Measurements from ENCODE around the gene USP32. TPM values are rescaled to one million over a fixed set of nuclear protein-coding genes. Genes with fewer than 3 reads are reported as not detected.
"Not testable (repeated sequence)": the region's sequence is repeated elsewhere in the genome, so short reads cannot be mapped to it uniquely, and the experiment has no call there.

USP32 gene
- total RNA-seq, 1 donor from 2014 or later, result 39.1 TPM

DNA sequence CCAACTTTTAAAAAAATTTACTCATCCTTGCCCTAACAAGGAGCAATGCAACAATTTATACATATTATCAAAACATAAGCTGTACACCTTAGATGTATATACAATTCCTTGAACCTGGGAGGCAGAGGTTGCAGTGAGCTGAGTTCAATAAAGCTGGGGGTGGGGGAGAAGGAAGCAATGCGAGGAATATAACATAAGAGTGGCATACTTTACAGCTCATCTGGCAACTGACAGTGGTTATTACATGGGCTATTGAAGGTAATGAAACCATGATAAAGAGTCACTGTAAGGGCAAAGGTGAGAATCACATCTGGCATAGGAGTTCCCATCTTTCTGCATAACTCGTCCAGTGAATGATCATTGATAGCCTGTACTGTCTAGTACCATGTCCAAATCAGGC lies 198.5 kb downstream of the USP32 start:
- no peak for DNase-seq (ENCODE audit: extremely low spot score, unreplicated experiment)
- no peaks in the 10 kb centered on the region for H3K9me3 Mint-ChIP-seq
- no peak overlapping the region for H3K27ac Mint-ChIP-seq
- TF ChIP-seq, protein P1, sequence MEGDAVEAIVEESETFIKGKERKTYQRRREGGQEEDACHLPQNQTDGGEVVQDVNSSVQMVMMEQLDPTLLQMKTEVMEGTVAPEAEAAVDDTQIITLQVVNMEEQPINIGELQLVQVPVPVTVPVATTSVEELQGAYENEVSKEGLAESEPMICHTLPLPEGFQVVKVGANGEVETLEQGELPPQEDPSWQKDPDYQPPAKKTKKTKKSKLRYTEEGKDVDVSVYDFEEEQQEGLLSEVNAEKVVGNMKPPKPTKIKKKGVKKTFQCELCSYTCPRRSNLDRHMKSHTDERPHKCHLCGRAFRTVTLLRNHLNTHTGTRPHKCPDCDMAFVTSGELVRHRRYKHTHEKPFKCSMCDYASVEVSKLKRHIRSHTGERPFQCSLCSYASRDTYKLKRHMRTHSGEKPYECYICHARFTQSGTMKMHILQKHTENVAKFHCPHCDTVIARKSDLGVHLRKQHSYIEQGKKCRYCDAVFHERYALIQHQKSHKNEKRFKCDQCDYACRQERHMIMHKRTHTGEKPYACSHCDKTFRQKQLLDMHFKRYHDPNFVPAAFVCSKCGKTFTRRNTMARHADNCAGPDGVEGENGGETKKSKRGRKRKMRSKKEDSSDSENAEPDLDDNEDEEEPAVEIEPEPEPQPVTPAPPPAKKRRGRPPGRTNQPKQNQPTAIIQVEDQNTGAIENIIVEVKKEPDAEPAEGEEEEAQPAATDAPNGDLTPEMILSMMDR (conservative IDR thresholded peaks at IDR 0.05), result no peak
- H3K27me3 Mint-ChIP-seq, result no peaks in the 10 kb centered on the region
- H3K4me3 Mint-ChIP-seq, result no peak overlapping the region
- H3K36me3 Mint-ChIP-seq, result peaks cover 36% of the 10 kb centered on the region
- H3K4me1 Mint-ChIP-seq (ENCODE audit: unreplicated experiment), result no peaks in the 10 kb centered on the region

DNA sequence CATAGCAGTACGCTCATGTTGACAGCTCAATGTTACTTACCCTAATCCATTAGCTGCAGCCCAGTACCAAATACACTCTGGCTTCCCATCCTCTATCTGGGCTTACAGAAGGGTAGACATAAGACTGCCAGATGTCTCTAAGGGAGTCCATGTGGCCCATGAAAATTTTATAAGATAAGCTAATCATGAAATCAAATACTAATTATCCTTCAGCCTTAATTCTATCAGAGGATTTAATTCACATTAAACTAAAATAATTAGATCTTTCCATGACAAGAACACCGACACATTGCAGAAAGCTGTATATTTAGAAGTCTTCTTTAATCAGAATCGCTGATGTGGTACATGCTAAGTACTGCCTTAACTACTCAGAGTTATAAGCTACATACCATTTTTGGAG lies 198.9 kb downstream of the USP32 start:
- DNase-seq (ENCODE audit: extremely low spot score, unreplicated experiment); H3K27me3 Mint-ChIP-seq; H3K4me1 Mint-ChIP-seq (ENCODE audit: unreplicated experiment); H3K9me3 Mint-ChIP-seq; H3K27ac Mint-ChIP-seq; H3K4me3 Mint-ChIP-seq: not testable (repeated sequence)
- peaks cover 33% of the 10 kb centered on the region for H3K36me3 Mint-ChIP-seq

DNA sequence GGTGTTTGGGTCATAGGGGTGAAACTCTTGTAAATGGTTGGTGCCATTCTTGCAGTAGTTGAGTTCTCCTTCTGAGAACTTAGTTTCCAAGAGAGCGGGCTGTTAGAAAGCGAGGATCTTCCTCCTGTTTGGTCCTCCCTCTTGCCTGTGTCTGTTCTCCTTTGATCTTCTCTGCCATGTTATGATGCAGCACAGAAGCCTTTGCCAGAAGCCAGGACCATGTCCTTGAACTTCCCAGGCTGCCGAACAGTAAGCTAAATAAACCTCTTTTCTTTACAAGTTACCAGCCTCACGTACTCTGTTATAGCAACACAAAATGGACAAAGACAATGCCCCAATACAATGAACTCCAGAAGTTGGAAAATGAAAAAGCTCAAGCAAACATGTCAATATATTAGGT lies 201.9 kb downstream of the USP32 start:
- H3K4me3 Mint-ChIP-seq; DNase-seq (ENCODE audit: extremely low spot score, unreplicated experiment); H3K27ac Mint-ChIP-seq; H3K9me3 Mint-ChIP-seq; H3K27me3 Mint-ChIP-seq; H3K4me1 Mint-ChIP-seq (ENCODE audit: unreplicated experiment): not testable (repeated sequence)
- H3K36me3 Mint-ChIP-seq, result peaks cover 28% of the 10 kb centered on the region

DNA sequence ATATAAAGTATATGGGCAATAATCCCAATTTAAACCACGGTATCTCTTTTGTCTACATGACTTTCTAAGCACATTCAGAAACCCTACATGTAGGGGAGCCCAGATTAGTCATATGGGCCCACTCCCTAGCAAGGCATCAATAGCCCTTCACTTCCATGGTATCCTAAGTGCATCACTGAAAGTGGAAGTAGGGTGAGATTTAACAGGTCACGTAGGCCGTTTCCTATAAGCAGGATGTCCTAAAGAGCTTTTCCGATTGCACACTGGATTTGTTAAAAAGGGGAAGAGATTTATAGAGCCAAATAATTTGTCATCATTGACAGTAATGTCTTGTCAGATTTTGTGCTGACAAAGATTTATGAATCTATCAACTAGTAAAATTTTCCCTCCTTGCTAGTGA lies 203.2 kb downstream of the USP32 start:
- Mint-ChIP-seq H3K4me1 (ENCODE audit: unreplicated experiment) (no peaks in the 10 kb centered on the region), H3K36me3 (peaks cover 23% of the 10 kb centered on the region), H3K27ac (no peak overlapping the region), H3K27me3 (no peaks in the 10 kb centered on the region), H3K4me3 (no peak overlapping the region), H3K9me3 (no peaks in the 10 kb centered on the region)
- no peak for DNase-seq (ENCODE audit: extremely low spot score, unreplicated experiment)
- TF ChIP-seq, protein P1 (conservative IDR thresholded peaks at IDR 0.05), result no peak

DNA sequence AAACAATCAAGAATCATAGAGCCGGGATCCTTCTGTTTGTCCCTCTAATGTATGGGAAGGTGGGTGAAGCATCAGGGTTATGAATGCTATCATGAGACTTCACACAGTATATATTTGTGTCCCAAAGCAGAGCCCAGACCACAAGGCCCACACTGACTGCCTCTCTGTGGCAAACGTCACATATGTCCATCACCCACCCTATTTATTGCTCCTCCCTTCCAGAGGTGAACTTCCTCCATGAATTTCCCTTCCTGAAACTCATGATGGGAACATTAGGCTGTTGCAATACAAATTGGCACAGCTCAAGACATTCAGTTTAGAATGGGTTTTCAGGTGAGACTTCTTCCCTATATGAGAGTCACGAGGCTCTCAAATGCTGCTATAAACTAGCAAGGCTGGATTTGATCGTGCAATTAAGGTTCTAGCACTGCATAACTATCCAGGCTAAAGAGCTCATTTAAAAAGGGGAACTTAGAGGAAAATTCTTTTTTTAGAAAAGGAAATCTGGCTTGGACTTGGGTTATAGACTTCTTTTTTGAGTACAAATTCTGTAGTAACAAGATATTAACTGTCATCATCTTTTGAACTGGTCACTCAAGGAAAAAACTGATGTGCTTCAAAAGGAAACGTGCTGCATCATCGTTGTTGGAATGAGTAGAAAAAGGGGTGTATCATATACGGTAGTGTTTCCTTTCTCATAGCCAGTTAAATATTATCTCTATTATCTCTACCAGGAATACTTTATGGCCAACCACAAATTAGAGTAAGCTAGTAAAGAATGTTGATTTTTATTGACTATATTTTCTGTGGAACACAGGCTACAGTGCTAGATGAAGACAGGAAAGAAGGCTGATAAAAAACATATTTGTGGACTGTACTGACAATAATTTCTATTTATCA lies 204.8 kb downstream of the USP32 start:
- Mint-ChIP-seq H3K27ac (peak overlapping the region; percentile 52), H3K36me3 (peaks cover 13% of the 10 kb centered on the region)
- not testable (repeated sequence) for H3K9me3 Mint-ChIP-seq; H3K4me3 Mint-ChIP-seq; H3K27me3 Mint-ChIP-seq; DNase-seq (ENCODE audit: extremely low spot score, unreplicated experiment); H3K4me1 Mint-ChIP-seq (ENCODE audit: unreplicated experiment)

DNA sequence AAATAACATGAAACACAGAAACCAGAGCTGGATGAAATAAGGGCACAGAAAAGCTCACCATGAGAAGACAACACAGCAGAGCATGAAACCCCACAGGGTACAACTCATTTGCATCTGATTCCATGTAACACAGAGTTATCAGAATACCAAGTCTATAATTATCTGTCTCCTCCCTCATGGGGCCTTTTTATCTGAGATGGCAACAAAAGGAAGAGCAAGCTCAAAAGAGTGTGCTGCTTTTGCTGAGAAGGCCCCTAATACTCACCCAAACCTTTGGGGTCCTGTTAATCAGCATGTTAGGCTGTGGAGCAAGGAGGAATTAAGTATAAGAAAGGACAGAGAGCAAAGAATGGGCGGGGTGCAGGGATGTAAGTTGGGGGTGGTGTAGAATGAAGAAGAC lies 205.6 kb downstream of the USP32 start:
- H3K27me3 Mint-ChIP-seq; DNase-seq (ENCODE audit: extremely low spot score, unreplicated experiment); H3K4me3 Mint-ChIP-seq; H3K4me1 Mint-ChIP-seq (ENCODE audit: unreplicated experiment); H3K9me3 Mint-ChIP-seq: not testable (repeated sequence)
- H3K27ac Mint-ChIP-seq, result peak overlapping the region; percentile 52
- H3K36me3 Mint-ChIP-seq, result peaks cover 13% of the 10 kb centered on the region

DNA sequence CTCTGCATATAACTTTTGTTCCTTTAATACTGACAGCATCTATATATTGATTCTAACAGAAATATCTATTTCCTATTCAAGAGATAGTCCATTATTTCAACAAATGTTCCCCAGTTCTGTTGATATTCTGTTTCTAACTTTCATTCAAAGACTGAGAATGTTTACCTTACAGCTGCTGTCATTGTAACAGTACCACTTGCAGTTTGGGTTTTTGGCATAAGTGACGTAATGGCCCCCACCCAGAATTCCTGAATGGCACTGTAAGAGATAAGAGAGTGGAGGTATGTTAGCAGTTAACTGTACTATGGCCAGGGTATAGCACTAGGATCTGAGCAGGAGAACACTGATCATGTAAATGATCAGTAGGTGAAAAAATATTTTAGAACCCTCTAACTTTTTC lies 211.6 kb downstream of the USP32 start:
- H3K27ac Mint-ChIP-seq; H3K9me3 Mint-ChIP-seq; H3K27me3 Mint-ChIP-seq; H3K4me3 Mint-ChIP-seq; H3K4me1 Mint-ChIP-seq (ENCODE audit: unreplicated experiment); DNase-seq (ENCODE audit: extremely low spot score, unreplicated experiment): not testable (repeated sequence)
- H3K36me3 Mint-ChIP-seq, result peaks cover 14% of the 10 kb centered on the region

DNA sequence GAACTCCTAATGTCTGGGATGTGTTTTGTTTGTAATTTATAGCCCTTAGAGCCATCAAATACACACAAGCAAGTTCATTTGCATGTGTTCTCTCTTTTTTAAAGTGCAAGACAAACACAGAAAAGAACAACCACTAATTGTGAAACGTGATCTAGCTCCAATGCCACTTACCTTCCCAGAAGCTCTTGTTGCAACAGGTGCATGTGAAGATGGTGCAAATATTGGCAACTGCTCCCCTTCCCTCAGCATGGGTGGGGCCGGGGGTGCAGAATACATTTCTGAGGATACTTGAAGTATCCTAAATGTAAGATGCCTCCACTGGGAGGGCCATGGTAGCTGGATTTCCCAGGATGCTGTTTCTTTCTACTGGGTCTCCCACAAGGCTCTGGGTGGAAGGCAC lies 213.8 kb downstream of the USP32 start:
- H3K4me1 Mint-ChIP-seq (ENCODE audit: unreplicated experiment); H3K9me3 Mint-ChIP-seq; H3K27me3 Mint-ChIP-seq; DNase-seq (ENCODE audit: extremely low spot score, unreplicated experiment); H3K4me3 Mint-ChIP-seq; H3K27ac Mint-ChIP-seq: not testable (repeated sequence)
- peaks cover 13% of the 10 kb centered on the region for H3K36me3 Mint-ChIP-seq

DNA sequence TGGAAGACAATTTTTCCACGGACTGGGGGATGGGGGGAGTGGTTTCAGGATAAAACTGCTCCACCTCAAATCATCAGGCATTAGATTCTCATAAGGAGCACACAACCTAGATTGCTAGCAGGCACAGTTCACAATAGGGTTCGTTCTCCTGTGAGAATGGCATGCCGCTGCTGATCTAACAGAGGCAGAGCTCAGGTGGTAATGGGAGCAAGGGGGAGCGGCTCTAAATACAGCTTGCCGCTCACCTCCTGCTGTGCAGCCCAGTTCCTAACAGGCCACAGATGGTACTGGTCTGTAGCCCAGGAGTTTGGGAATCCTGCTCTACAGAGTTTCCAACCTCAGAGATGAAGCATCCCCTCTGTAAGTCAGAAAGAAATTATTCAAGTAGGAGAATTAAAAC lies 215.2 kb downstream of the USP32 start:
- not testable (repeated sequence) for H3K4me1 Mint-ChIP-seq (ENCODE audit: unreplicated experiment); H3K9me3 Mint-ChIP-seq; DNase-seq (ENCODE audit: extremely low spot score, unreplicated experiment)

More for the DNA sequence above, 215.2 kb downstream of the USP32 start:
- H3K4me3 Mint-ChIP-seq, H3K27ac Mint-ChIP-seq, H3K27me3 Mint-ChIP-seq: not testable (repeated sequence)
- H3K36me3 Mint-ChIP-seq, result peaks cover 14% of the 10 kb centered on the region
